ENCODE data around the gene LRCOL1. TPM values are rescaled to one million over a fixed set of nuclear protein-coding genes. Genes with fewer than 3 reads are reported as not detected.

Gene LRCOL1
- total and polyA plus RNA-seq, 2 of the 8 experiments (the other 6 are each of a cell fraction or from before 2014, with no cell fraction given): not detected

DNA sequence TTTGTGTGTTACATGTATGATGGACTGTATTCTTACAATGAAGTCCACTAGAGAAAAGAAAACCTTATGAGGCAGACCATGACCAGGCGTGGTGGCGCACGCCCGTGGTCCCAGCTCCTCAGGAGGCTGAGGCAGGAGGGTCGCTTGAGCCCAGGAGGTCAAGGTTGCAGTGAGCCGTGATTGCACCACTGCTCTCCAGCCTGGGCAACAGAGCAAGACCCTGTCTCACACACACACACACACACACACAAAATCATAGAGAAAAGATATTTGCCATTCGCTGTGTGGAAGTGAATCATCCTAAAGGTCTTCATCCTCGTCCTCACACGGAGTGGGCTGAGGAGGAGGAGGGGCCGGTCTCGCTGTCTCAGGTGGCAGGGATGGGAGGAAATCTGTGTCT lies 32.3 kb downstream of the LRCOL1 start:
- no peaks in the 10 kb centered on the region for H3K79me2 ChIP-seq (ENCODE audit: control insufficient read depth in 1 of 2, insufficient read depth in 2 of 2, low read length in 2 of 2)
- no peak overlapping the region for H3K27ac ChIP-seq (ENCODE audit: low read depth, low read length)
- no peak overlapping the region for H2AK5ac ChIP-seq (ENCODE audit: low read depth, low read length)
- 98% methylated on average over 9 of the region's 11 CpGs; no CpG with 5 or more reads in 1 of the 2 experiments for WGBS, 2 experiments (ENCODE audit: extremely low coverage in 1 of 2, insufficient coverage in 1 of 2, insufficient read length in 1 of 2, insufficient replicate concordance in 2 of 2, low coverage in 1 of 2, low lambda C conversion rate in 2 of 2, missing lambda C conversion rate in 1 of 2)
- H2BK20ac ChIP-seq (ENCODE audit: low read length): no peak overlapping the region
- no peak overlapping the region for H3K9ac ChIP-seq (replicated peaks in 1 of 4; ENCODE audit: extremely low read depth in 1 of 4, low read depth in 3 of 4, low read length in 3 of 4)
- no peak overlapping the region for H4K8ac ChIP-seq (ENCODE audit: extremely low read depth, insufficient read depth, low read length)
- H3K23me2 ChIP-seq (ENCODE audit: low read depth, low read length): peaks cover 13% of the 10 kb centered on the region; the same call in 1 of the 2 replicates
- H4K91ac ChIP-seq (replicated peaks; ENCODE audit: insufficient read length, low read length): no peak overlapping the region
- no peak overlapping the region for H2BK120ac ChIP-seq (replicated peaks; ENCODE audit: low read depth, low read length)
- H3K4me3 ChIP-seq (ENCODE audit: extremely low read depth in 1 of 4, insufficient read depth in 2 of 4, low read depth in 3 of 4, low read length in 4 of 4): no peak overlapping the region
- H3K36me3 ChIP-seq (ENCODE audit: control insufficient read depth in 2 of 4, insufficient read depth in 4 of 4, low read length in 3 of 4): peaks cover 2 to 39% (median 17%) of the 10 kb centered on the region in 4 experiments; a peak in 7 of 8 replicates
- no peak overlapping the region for H3K4ac ChIP-seq (replicated peaks; ENCODE audit: insufficient read length, low read depth, low read length)
- DNase-seq (ENCODE audit: low read depth in 1 of 2, low spot score in 2 of 2) (no peak), FAIRE-seq (no peak)
- no peak overlapping the region for H3K18ac ChIP-seq (ENCODE audit: extremely low read depth, low read length)
- H3K79me1 ChIP-seq (ENCODE audit: low read depth, low read length): peaks cover 2% of the 10 kb centered on the region; the same call in 1 of the 2 replicates
- ChIA-PET POLR2A (ENCODE audit: partially characterized antibody) (interaction anchor here (1.0 to 6.6 kb wide), 3 partner anchors 10 to 18 kb away, joined by 3 to 60 read pairs (median 4); no protein-coding TSS in a partner anchor), CTCF (ENCODE audit: partially characterized antibody) (interaction anchor here (1.1 to 2.0 kb wide), 3 partner anchors 10 to 164 kb away, joined by 4 to 8 read pairs (median 4); no protein-coding TSS in a partner anchor)
- H2AFZ ChIP-seq (ENCODE audit: low read length): no peak overlapping the region
- H2BK12ac ChIP-seq (ENCODE audit: low read depth, low read length): no peak overlapping the region
- H4K20me1 ChIP-seq (replicated peaks in 1 of 2; ENCODE audit: control insufficient read depth in 1 of 2, insufficient read depth in 2 of 2, low read length in 2 of 2): peaks cover 20 to 31% of the 10 kb centered on the region in 2 experiments
- H3K4me1 ChIP-seq (replicated peaks in 1 of 4; ENCODE audit: control insufficient read depth in 3 of 4, insufficient read depth in 4 of 4, low read length in 3 of 4): peaks cover 0 to 4% (median 2%) of the 10 kb centered on the region in 4 experiments; a peak in 1 of 7 replicates
- peaks cover 4 to 12% (median 7%) of the 10 kb centered on the region in 4 experiments for H3K27me3 ChIP-seq (replicated peaks in 1 of 4; ENCODE audit: control insufficient read depth in 3 of 4, extremely low read depth in 1 of 4, insufficient read depth in 3 of 4, low read length in 3 of 4)
- no peak overlapping the region for H3K56ac ChIP-seq (replicated peaks; ENCODE audit: insufficient read length, low read depth, low read length)
- H2BK15ac ChIP-seq (ENCODE audit: low read length): no peak overlapping the region
- H3K9me3 ChIP-seq (ENCODE audit: insufficient read depth in 2 of 2, low read depth in 1 of 2, low read length in 1 of 2): no peaks in the 10 kb centered on the region
- no peak overlapping the region for H4K5ac ChIP-seq (ENCODE audit: insufficient read length, low read depth, low read length)
- no peak overlapping the region for H3K23ac ChIP-seq (ENCODE audit: insufficient read length)
- H3K4me2 ChIP-seq (ENCODE audit: insufficient read depth in 1 of 2, low read depth in 2 of 2, low read length in 2 of 2): no peak overlapping the region
- no peak overlapping the region for H2BK5ac ChIP-seq (ENCODE audit: low read depth, low read length)
- no peak overlapping the region for H3K14ac ChIP-seq (ENCODE audit: insufficient read length)
- TF ChIP-seq SP1 (IDR thresholded peaks at IDR 0.05; ENCODE audit: low read depth, low read length) (no peak), PHF8 (conservative IDR thresholded peaks at IDR 0.05; ENCODE audit: low read depth, low read length) (no peak), RNF2 (IDR thresholded peaks at IDR 0.05; ENCODE audit: borderline replicate concordance, low read depth, low read length, missing control alignments, poor library complexity, severe bottlenecking) (no peak), MAX (IDR thresholded peaks at IDR 0.05) (no peak), SRF (IDR thresholded peaks at IDR 0.05; ENCODE audit: low read depth, low read length) (no peak), EP300 (IDR thresholded peaks at IDR 0.05; ENCODE audit: borderline replicate concordance in 1 of 2, low read depth in 2 of 2, low read length in 2 of 2) (no peak), BCL11A (IDR thresholded peaks at IDR 0.05; ENCODE audit: low read depth in 2 of 2, low read length in 2 of 2) (no peak), ATF3 (IDR thresholded peaks at IDR 0.05; ENCODE audit: insufficient read depth, low read depth, low read length) (no peak), CREB1 (IDR thresholded peaks at IDR 0.05) (no peak), TAF7 (optimal IDR thresholded peaks at IDR 0.05; ENCODE audit: borderline replicate concordance, low read depth, low read length) (no peak), YY1 (IDR thresholded peaks at IDR 0.05; ENCODE audit: low read depth, low read length) (no peak), CHD1 (IDR thresholded peaks at IDR 0.05; ENCODE audit: low read depth, low read length) (no peak)

All from H1 (cell line).